MM.1S (cell line): ENCODE data around the gene MGAT4C.

Experiments used
- DNase-seq: peaks from one replicate; pipeline ENCODE4 v3.0.0-alpha.2; 2015
- H2AFZ ChIP-seq: fragments of 300-600 bp; sonication (generic); 2 replicates; pipeline ENCODE4 v1.6.0; 2016; ENCODE audit warnings: antibody characterized with exemption, low read length
- H3F3A ChIP-seq: fragments of 300-600 bp; sonication (generic); 2 replicates; pipeline ENCODE4 v1.6.1; 2016; ENCODE audit warnings: mild to moderate bottlenecking, antibody characterized with exemption, low read length, moderate library complexity, mixed read lengths; ENCODE audit not compliant: insufficient read depth
- H3K27ac ChIP-seq: fragments of 300-600 bp; sonication (generic); 2 replicates; pipeline ENCODE4 v1.5.1; 2016; ENCODE audit warnings: mild to moderate bottlenecking, low read length
- H3K27me3 ChIP-seq: fragments of 300-600 bp; sonication (generic); replicated peaks from 2 replicates; pipeline ENCODE4 v1.6.0; 2016; ENCODE audit warnings: low read length; ENCODE audit not compliant: insufficient read depth
- H3K36me3 ChIP-seq: fragments of 300-600 bp; sonication (generic); replicated peaks from 2 replicates; pipeline ENCODE4 v1.6.1; 2016; ENCODE audit warnings: mild to moderate bottlenecking, low read length, mixed read lengths; ENCODE audit not compliant: insufficient read depth
- H3K4me1 ChIP-seq: fragments of 300-600 bp; sonication (generic); 2 replicates; pipeline ENCODE4 v1.6.1; 2016; ENCODE audit warnings: low read length, mixed read lengths
- H3K4me2 ChIP-seq: fragments of 300-600 bp; sonication (generic); 2 replicates; pipeline ENCODE4 v1.6.0; 2016; ENCODE audit warnings: low read depth, low read length
- H3K4me3 ChIP-seq: fragments of 300-600 bp; sonication (generic); 2 replicates; pipeline ENCODE4 v1.5.1; 2016; ENCODE audit warnings: low read length, mixed read lengths
- H3K79me2 ChIP-seq: fragments of 300-600 bp; sonication (generic); 2 replicates; pipeline ENCODE4 v1.6.1; 2016; ENCODE audit warnings: mixed run types, low read length, mixed read lengths
- H3K9ac ChIP-seq: fragments of 300-600 bp; sonication (generic); 2 replicates; pipeline ENCODE4 v1.6.1; 2016; ENCODE audit warnings: low read length, mixed read lengths
- H3K9me2 ChIP-seq: fragments of 300-600 bp; sonication (generic); replicated peaks from 2 replicates; pipeline ENCODE4 v1.6.1; 2016; ENCODE audit warnings: mild to moderate bottlenecking, low read length, mixed read lengths; ENCODE audit not compliant: insufficient read depth
- H3K9me3 ChIP-seq: fragments of 300-600 bp; sonication (generic); replicated peaks from 2 replicates; pipeline ENCODE4 v1.6.1; 2016; ENCODE audit warnings: mild to moderate bottlenecking, low read length, mixed read lengths; ENCODE audit not compliant: insufficient read depth
- H4K20me1 ChIP-seq: fragments of 300-600 bp; sonication (generic); 2 replicates; pipeline ENCODE4 v1.6.1; 2016; ENCODE audit warnings: mild to moderate bottlenecking, low read length, moderate library complexity, mixed read lengths; ENCODE audit not compliant: insufficient read depth
- CTCF ChIP-seq: fragments of 300-600 bp; sonication (generic); IDR thresholded peaks from 2 replicates; pipeline ENCODE4 v1.5.1; 2016; ENCODE audit warnings: antibody characterized with exemption, low read length, mixed read lengths
- EZH2 ChIP-seq: fragments of 300-600 bp; sonication (generic); optimal IDR thresholded peaks from 2 replicates; pipeline ENCODE3; 2017; ENCODE audit warnings: low read depth, mild to moderate bottlenecking, antibody characterized with exemption, low read length, mixed read lengths
- EZH2phosphoT487 ChIP-seq: fragments of 300-600 bp; sonication (generic); IDR thresholded peaks from 2 replicates; pipeline ENCODE4 v1.6.1; 2018; ENCODE audit warnings: antibody characterized with exemption, low read length

The MGAT4C gene

GRCh38 chr12:85956081-85956480 lies 300.1 kb downstream of the MGAT4C start:
- Histone ChIP-seq H3K4me3 (no peak overlapping the region), H3K27ac (no peak overlapping the region)
- no peak for TF ChIP-seq EZH2phosphoT487
- TF ChIP-seq EZH2: no peak
- no peak for TF ChIP-seq CTCF

GRCh38 chr12:85955127-85955526 lies 301.1 kb downstream of the MGAT4C start:
- DNase-seq: no peak
- no peaks in the 10 kb centered on the region for H3F3A ChIP-seq
- H3K27ac ChIP-seq: no peak overlapping the region
- H3K9me3 ChIP-seq: no peaks in the 10 kb centered on the region
- no peak for TF ChIP-seq EZH2phosphoT487
- no peak for TF ChIP-seq CTCF
- TF ChIP-seq EZH2: no peak
- no peaks in the 10 kb centered on the region for H4K20me1 ChIP-seq
- H3K4me3 ChIP-seq: no peak overlapping the region
- H3K36me3 ChIP-seq: no peaks in the 10 kb centered on the region
- no peaks in the 10 kb centered on the region for H3K27me3 ChIP-seq
- H3K4me1 ChIP-seq: no peaks in the 10 kb centered on the region
- no peaks in the 10 kb centered on the region for H3K9me2 ChIP-seq
- H3K9ac ChIP-seq: no peak overlapping the region
- no peak overlapping the region for H3K4me2 ChIP-seq
- no peaks in the 10 kb centered on the region for H3K79me2 ChIP-seq
- H2AFZ ChIP-seq: no peak overlapping the region

More at GRCh38 chr12:85956081-85956480, 300.1 kb downstream of the MGAT4C start:
- Histone ChIP-seq H3F3A (no peaks in the 10 kb centered on the region), H3K79me2 (no peaks in the 10 kb centered on the region), H2AFZ (no peak overlapping the region), H3K4me1 (no peaks in the 10 kb centered on the region), H3K4me2 (no peak overlapping the region), H3K9me2 (no peaks in the 10 kb centered on the region), H3K9ac (no peak overlapping the region), H3K27me3 (no peaks in the 10 kb centered on the region), H3K36me3 (no peaks in the 10 kb centered on the region), H4K20me1 (no peaks in the 10 kb centered on the region), H3K9me3 (no peaks in the 10 kb centered on the region)
- DNase-seq: no peak

GRCh38 chr12:85951823-85952222 lies 304.4 kb downstream of the MGAT4C start:
- no peaks in the 10 kb centered on the region for H3F3A ChIP-seq
- no peaks in the 10 kb centered on the region for H3K9me2 ChIP-seq
- H4K20me1 ChIP-seq: no peaks in the 10 kb centered on the region
- H3K4me3 ChIP-seq: no peak overlapping the region
- no peak overlapping the region for H3K4me2 ChIP-seq
- H3K4me1 ChIP-seq: no peaks in the 10 kb centered on the region
- TF ChIP-seq EZH2 (no peak), EZH2phosphoT487 (no peak), CTCF (peak; percentile 45)
- no peak overlapping the region for H2AFZ ChIP-seq
- H3K9ac ChIP-seq: no peak overlapping the region
- H3K79me2 ChIP-seq: no peaks in the 10 kb centered on the region
- peak; percentile 17 for DNase-seq
- no peaks in the 10 kb centered on the region for H3K36me3 ChIP-seq
- no peak overlapping the region for H3K27ac ChIP-seq
- H3K27me3 ChIP-seq: no peaks in the 10 kb centered on the region
- H3K9me3 ChIP-seq: no peaks in the 10 kb centered on the region
